ENCODE results near the gene LRIG2. TPM values are rescaled to one million over a fixed set of nuclear protein-coding genes. Genes with fewer than 3 reads are reported as not detected.

Gene LRIG2
- total and polyA plus RNA-seq, 2 donors (not counting 1 experiment from before 2014, with no cell fraction given) = 9.4 to 14.7 TPM

DNA sequence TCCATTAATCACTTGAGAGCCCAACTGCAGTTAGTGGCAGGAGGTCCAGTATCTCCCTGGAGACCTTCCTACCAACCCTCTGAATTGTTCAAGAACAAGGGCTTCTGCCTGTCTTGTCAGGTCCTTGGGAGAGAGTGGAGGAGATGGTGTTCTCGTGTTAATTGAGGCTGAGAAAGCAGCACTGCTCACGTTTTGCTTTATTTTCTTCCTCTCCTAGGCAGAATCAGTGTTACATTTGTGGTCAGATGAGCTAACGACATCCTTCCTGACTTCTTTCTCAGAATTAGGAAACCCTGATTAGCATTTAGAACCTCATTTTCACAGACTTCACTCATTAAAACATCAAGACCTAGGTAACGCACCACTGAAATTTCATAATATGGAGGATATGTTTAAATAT, 26.4 kb upstream of the LRIG2 start:
- H3K4me3 ChIP-seq (replicated peaks in 1 of 4; ENCODE audit: control extremely low read depth in 1 of 4, insufficient read depth in 1 of 4, low read depth in 3 of 4, low read length in 4 of 4) = no peak overlapping the region
- no peak for TF ChIP-seq EZH2 (IDR thresholded peaks at IDR 0.05; ENCODE audit: low read length, missing control alignments)
- TF ChIP-seq, protein P1, sequence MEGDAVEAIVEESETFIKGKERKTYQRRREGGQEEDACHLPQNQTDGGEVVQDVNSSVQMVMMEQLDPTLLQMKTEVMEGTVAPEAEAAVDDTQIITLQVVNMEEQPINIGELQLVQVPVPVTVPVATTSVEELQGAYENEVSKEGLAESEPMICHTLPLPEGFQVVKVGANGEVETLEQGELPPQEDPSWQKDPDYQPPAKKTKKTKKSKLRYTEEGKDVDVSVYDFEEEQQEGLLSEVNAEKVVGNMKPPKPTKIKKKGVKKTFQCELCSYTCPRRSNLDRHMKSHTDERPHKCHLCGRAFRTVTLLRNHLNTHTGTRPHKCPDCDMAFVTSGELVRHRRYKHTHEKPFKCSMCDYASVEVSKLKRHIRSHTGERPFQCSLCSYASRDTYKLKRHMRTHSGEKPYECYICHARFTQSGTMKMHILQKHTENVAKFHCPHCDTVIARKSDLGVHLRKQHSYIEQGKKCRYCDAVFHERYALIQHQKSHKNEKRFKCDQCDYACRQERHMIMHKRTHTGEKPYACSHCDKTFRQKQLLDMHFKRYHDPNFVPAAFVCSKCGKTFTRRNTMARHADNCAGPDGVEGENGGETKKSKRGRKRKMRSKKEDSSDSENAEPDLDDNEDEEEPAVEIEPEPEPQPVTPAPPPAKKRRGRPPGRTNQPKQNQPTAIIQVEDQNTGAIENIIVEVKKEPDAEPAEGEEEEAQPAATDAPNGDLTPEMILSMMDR (conservative IDR thresholded peaks at IDR 0.05 in 1 of 2, IDR thresholded peaks at IDR 0.05 in 1 of 2; ENCODE audit: low read depth in 1 of 2, low read length in 2 of 2) = no peak

DNA sequence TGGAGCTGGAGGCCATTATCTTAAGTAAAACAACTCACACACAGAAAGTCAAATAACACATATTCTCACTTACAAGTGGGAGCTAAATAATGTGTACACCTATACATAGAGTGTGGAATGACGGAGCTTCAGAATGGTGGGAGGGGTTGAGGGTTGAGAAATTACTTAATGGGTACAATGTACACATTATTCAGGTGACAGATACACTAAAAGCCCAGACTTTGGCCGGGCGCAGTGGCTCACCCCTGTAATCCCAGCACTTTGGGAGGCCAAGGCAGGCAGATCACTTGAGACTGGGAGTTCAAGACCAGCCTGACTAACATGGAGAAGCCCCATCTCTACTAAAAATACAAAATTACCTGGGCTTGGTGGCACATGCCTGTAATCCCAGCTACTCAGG, 24.9 kb upstream of the LRIG2 start:
- Histone ChIP-seq H2AFZ (ENCODE audit: low read length) (no peak overlapping the region), H3K4me2 (ENCODE audit: extremely low read depth, insufficient read depth, low read length) (no peak overlapping the region), H3K27ac (ENCODE audit: insufficient read depth, low read length) (no peak overlapping the region), H3K4me1 (ENCODE audit: control insufficient read depth, extremely low read depth, insufficient read depth, low read length) (peaks cover under 1% of the 10 kb centered on the region), H4K20me1 (ENCODE audit: control insufficient read depth, extremely low read depth, insufficient read depth, low read length) (no peaks in the 10 kb centered on the region), H3K79me2 (ENCODE audit: control insufficient read depth, insufficient read depth, low read length) (no peaks in the 10 kb centered on the region), H3K9me3 (ENCODE audit: control insufficient read depth, insufficient read depth, low read depth, low read length) (no peaks in the 10 kb centered on the region), H3K9ac (ENCODE audit: insufficient read depth, low read length) (no peak overlapping the region), H3K27me3 (ENCODE audit: control insufficient read depth, insufficient read depth, low read length) (no peaks in the 10 kb centered on the region), H3K36me3 (ENCODE audit: control insufficient read depth, insufficient read depth, low read length) (no peaks in the 10 kb centered on the region), H3K4me3 (replicated peaks in 1 of 4; ENCODE audit: control extremely low read depth in 1 of 4, insufficient read depth in 1 of 4, low read depth in 3 of 4, low read length in 4 of 4) (no peak overlapping the region)
- DNase-seq (ENCODE audit: low read depth in 2 of 2) = no peak
- TF ChIP-seq, protein P1 (conservative IDR thresholded peaks at IDR 0.05 in 1 of 2, IDR thresholded peaks at IDR 0.05 in 1 of 2; ENCODE audit: low read depth in 1 of 2, low read length in 2 of 2) = no peak
- TF ChIP-seq EZH2 (IDR thresholded peaks at IDR 0.05; ENCODE audit: low read length, missing control alignments) = no peak

More for the DNA sequence above, 26.4 kb upstream of the LRIG2 start:
- Histone ChIP-seq H2AFZ (ENCODE audit: low read length) (no peak overlapping the region), H4K20me1 (ENCODE audit: control insufficient read depth, extremely low read depth, insufficient read depth, low read length) (no peaks in the 10 kb centered on the region), H3K27ac (ENCODE audit: insufficient read depth, low read length) (no peak overlapping the region), H3K9me3 (ENCODE audit: control insufficient read depth, insufficient read depth, low read depth, low read length) (no peaks in the 10 kb centered on the region), H3K79me2 (ENCODE audit: control insufficient read depth, insufficient read depth, low read length) (no peaks in the 10 kb centered on the region), H3K36me3 (ENCODE audit: control insufficient read depth, insufficient read depth, low read length) (no peaks in the 10 kb centered on the region), H3K27me3 (ENCODE audit: control insufficient read depth, insufficient read depth, low read length) (no peaks in the 10 kb centered on the region), H3K4me2 (ENCODE audit: extremely low read depth, insufficient read depth, low read length) (no peak overlapping the region), H3K4me1 (ENCODE audit: control insufficient read depth, extremely low read depth, insufficient read depth, low read length) (peaks cover 10% of the 10 kb centered on the region), H3K9ac (ENCODE audit: insufficient read depth, low read length) (no peak overlapping the region)
- DNase-seq (ENCODE audit: low read depth in 2 of 2) = no peak

DNA sequence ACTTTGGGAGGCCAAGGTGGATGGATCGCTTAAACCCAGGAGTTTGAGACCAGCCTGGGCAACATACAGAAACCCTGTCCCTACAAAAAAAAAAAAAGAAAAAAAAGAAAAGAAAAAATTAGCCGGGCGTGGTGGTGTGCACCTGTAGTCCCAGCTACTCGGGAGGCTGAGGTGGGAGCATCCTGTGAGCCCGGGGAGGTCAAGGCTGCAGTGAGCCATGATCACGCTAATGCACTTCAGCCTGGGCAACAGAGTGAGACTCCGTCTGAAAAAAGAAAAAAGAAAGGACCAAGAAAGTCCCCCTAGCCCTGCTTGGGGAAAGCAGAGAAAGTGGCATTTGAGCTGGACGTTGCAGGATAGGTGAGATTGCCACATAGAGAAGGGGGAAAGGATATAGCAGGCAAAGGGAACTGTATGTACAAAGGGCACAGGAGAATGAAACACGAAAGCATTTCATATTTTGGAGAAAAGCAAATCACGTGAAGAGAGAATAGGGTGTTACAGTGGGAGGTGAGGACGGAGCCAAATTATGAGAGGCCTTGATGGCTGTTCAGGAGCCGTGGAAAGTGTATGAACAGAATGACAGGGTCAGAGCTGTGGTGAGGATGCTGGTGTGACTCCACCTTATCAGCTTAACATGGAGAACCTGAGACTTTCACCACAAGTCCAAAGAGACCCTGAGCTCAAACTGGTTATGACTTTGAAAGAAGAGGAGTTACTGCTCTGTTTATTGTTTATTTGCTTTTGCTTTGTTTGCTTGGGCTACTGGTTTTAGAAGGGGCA, 19.5 kb upstream of the LRIG2 start:
- H3K27me3 ChIP-seq (ENCODE audit: control insufficient read depth, insufficient read depth, low read length) = no peaks in the 10 kb centered on the region
- no peak overlapping the region for H2AFZ ChIP-seq (ENCODE audit: low read length)
- no peak overlapping the region for H3K27ac ChIP-seq (ENCODE audit: insufficient read depth, low read length)
- no peak overlapping the region for H3K9ac ChIP-seq (ENCODE audit: insufficient read depth, low read length)
- H3K4me1 ChIP-seq (ENCODE audit: control insufficient read depth, extremely low read depth, insufficient read depth, low read length) = no peaks in the 10 kb centered on the region
- DNase-seq (ENCODE audit: low read depth in 2 of 2) = no peak
- no peaks in the 10 kb centered on the region for H3K79me2 ChIP-seq (ENCODE audit: control insufficient read depth, insufficient read depth, low read length)
- TF ChIP-seq EZH2 (IDR thresholded peaks at IDR 0.05; ENCODE audit: low read length, missing control alignments) = no peak
- TF ChIP-seq, protein P1 (conservative IDR thresholded peaks at IDR 0.05 in 1 of 2, IDR thresholded peaks at IDR 0.05 in 1 of 2; ENCODE audit: low read depth in 1 of 2, low read length in 2 of 2) = no peak
- H3K9me3 ChIP-seq (ENCODE audit: control insufficient read depth, insufficient read depth, low read depth, low read length) = no peaks in the 10 kb centered on the region
- H3K36me3 ChIP-seq (ENCODE audit: control insufficient read depth, insufficient read depth, low read length) = no peaks in the 10 kb centered on the region
- H4K20me1 ChIP-seq (ENCODE audit: control insufficient read depth, extremely low read depth, insufficient read depth, low read length) = no peaks in the 10 kb centered on the region
- no peak overlapping the region for H3K4me2 ChIP-seq (ENCODE audit: extremely low read depth, insufficient read depth, low read length)
- no peak overlapping the region for H3K4me3 ChIP-seq (replicated peaks in 1 of 4; ENCODE audit: control extremely low read depth in 1 of 4, insufficient read depth in 1 of 4, low read depth in 3 of 4, low read length in 4 of 4)
